Right lobe of liver (tissue), 4 donors: ENCODE results near the gene SSC5D.

Experiments
- CTCF ChIP-seq, 4 donors: fragments of 200-600 bp in 3 of 4; fragments of 450-650 bp in 1 of 4; IDR thresholded peaks; one replicate each; pipeline versions ENCODE4 v1.5.1 to v1.8.0; 2016 to 2022; ENCODE audit warnings: antibody characterized with exemption in 4 of 4, mild to moderate bottlenecking in 2 of 4
- POLR2A ChIP-seq: fragments of 450-650 bp; IDR thresholded peaks from one replicate; pipeline ENCODE4 v1.6.1; 2017; ENCODE audit warnings: antibody characterized with exemption, mild to moderate bottlenecking
- donor health status: DM: no; HTN: no; CAD: no.
- donor health status: DM: no; HTN: no; CAD: no.
- donor health status: DM: no; HTN: yes; CAD: no.

GRCh38 chr19:55536951-55537740 lies 48.9 kb downstream of the SSC5D start, which contains the start of gene SBK2:
- TF ChIP-seq CTCF (IDR thresholded peaks at IDR 0.05) (no peak), POLR2A (no peak)
